ENCODE results near the gene PCDH9. TPM values are rescaled to one million over a fixed set of nuclear protein-coding genes. Genes with fewer than 3 reads are reported as not detected.

PCDH9 gene
- total RNA-seq, 4 donors from 2014 or later: 2.8 to 22.4 (median 12.9) TPM

- H3K27ac ChIP-seq: no peak overlapping the region
- no peak overlapping the region for H3K4me3 ChIP-seq (replicated peaks in 1 of 3)
- 48 to 49% methylated on average over 4 of the region's 4 CpGs for WGBS, 2 donors
- no peaks in the 10 kb centered on the region for H3K4me1 ChIP-seq
- H3K27me3 ChIP-seq: no peaks in the 10 kb centered on the region
- intact Hi-C loops (cut with DNase I): no loop called here
- TF ChIP-seq CTCF (IDR thresholded peaks at IDR 0.05) (no peak), POLR2A (IDR thresholded peaks at IDR 0.05) (no peak)
- H3K9me3 ChIP-seq: no peaks in the 10 kb centered on the region
- DNase-seq: peak in 1 of 2 donors; percentile 7
- no peaks in the 10 kb centered on the region for H3K36me3 ChIP-seq
These were observed 206.8 kb downstream of the PCDH9 start for GRCh38 chr13:67023130-67023876.

GRCh38 chr13:67018775-67019174 lies 211.4 kb downstream of the PCDH9 start:
- DNase-seq: no peak
- H3K36me3 ChIP-seq: no peaks in the 10 kb centered on the region
- no peaks in the 10 kb centered on the region for H3K27me3 ChIP-seq
- intact Hi-C loops (cut with DNase I): no loop called here
- H3K27ac ChIP-seq: no peak overlapping the region
- H3K4me3 ChIP-seq (replicated peaks in 1 of 3): no peak overlapping the region
- WGBS, 2 donors: 77 to 83% methylated on average over 3 of the region's 3 CpGs
- no peaks in the 10 kb centered on the region for H3K4me1 ChIP-seq
- no peaks in the 10 kb centered on the region for H3K9me3 ChIP-seq
- no peak for TF ChIP-seq CTCF (IDR thresholded peaks at IDR 0.05)
- no peak for TF ChIP-seq POLR2A (IDR thresholded peaks at IDR 0.05)

DNA sequence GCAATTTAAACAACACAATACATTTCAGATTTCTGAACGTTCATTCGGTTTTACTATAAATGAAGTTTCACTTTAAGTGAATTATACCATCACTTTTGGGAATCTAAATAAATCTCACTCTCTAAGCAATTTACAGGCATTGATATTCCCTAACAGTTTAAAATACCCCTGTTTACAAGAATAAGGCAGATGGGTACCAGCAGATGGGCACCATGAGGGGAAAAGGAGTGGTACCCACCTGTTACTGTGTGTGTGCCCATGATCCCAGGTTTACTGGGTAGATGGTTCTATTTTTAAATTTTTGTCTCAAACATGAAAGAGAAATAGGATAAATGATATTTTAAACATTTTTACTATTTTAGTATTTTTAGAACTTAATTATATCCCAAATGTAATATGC lies 212.9 kb downstream of the PCDH9 start:
- WGBS, 2 donors: 90 to 93% methylated on average over 2 of the region's 2 CpGs
- H3K27me3 ChIP-seq: no peaks in the 10 kb centered on the region
- no peak overlapping the region for H3K4me3 ChIP-seq (replicated peaks in 1 of 3)
- no peak overlapping the region for H3K27ac ChIP-seq
- DNase-seq: no peak
- H3K9me3 ChIP-seq: no peaks in the 10 kb centered on the region
- no peaks in the 10 kb centered on the region for H3K36me3 ChIP-seq
- TF ChIP-seq CTCF (IDR thresholded peaks at IDR 0.05) (no peak), POLR2A (IDR thresholded peaks at IDR 0.05) (no peak)
- H3K4me1 ChIP-seq: no peaks in the 10 kb centered on the region
- intact Hi-C loops (cut with DNase I): no loop called here

DNA sequence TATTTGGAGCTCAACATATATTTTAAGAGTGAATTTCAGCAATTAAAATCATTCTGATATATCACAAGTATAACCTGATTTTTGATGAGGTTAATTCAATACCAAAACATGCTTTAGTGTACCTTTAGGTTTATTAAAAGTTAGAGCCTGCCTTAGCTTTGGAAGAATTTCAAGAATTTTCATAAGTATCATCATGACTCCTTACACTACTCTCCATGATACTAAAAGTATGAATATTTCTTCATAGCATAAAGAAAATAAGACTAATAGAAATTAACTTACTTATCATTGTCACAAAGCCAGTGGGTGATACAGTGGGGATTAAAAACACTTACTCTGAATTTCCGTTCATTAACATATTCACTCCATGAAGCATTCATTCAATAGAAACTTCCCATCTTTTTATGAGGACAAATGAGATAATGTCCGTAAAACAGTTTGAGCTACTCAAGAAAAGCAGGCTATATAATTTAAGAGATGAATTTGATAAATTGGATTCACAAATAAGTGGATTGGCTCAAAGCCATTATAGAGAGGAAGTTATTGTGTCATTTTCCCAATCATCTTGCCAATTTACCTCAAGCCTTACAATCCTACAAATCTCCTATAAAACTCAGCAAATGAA lies 214.0 kb downstream of the PCDH9 start:
- Histone ChIP-seq H3K27me3 (no peaks in the 10 kb centered on the region), H3K4me1 (no peaks in the 10 kb centered on the region), H3K4me3 (replicated peaks in 1 of 3) (no peak overlapping the region), H3K36me3 (no peaks in the 10 kb centered on the region), H3K9me3 (no peaks in the 10 kb centered on the region), H3K27ac (no peak overlapping the region)
- intact Hi-C loops (cut with DNase I): no loop called here
- TF ChIP-seq POLR2A (IDR thresholded peaks at IDR 0.05) (no peak), CTCF (IDR thresholded peaks at IDR 0.05) (no peak)
- no peak for DNase-seq
- 94 to 95% methylated on average over 2 of the region's 2 CpGs for WGBS, 2 donors

DNA sequence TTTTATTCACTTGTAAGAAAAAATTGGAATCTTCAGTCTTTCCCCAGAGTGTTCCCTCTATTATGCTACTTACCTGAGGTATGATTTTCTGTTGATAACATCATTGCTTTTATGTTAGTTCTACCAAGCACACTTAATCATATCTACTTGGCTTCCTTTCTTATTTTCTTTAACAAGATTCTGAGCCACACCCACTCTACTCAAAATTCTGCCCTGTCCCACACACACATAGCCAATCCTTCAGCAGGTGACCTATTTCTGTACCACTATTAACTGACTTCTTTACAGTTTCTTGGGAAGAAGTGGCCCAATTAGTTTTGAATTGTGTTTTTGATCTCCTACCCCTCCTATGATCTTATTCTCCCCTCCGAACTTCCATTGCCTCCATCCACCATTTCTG lies 215.7 kb downstream of the PCDH9 start:
- intact Hi-C loops (cut with DNase I): no loop called here
- Histone ChIP-seq H3K27me3 (no peaks in the 10 kb centered on the region), H3K9me3 (no peaks in the 10 kb centered on the region), H3K4me1 (no peaks in the 10 kb centered on the region), H3K4me3 (replicated peaks in 1 of 3) (no peak overlapping the region), H3K27ac (no peak overlapping the region), H3K36me3 (no peaks in the 10 kb centered on the region)
- WGBS, 2 donors: 92 to 94% methylated on average over 1 of the region's 1 CpG
- TF ChIP-seq CTCF (IDR thresholded peaks at IDR 0.05): no peak
- TF ChIP-seq POLR2A (IDR thresholded peaks at IDR 0.05): no peak
- DNase-seq: no peak

Data from thyroid gland (tissue), 4 donors.